Fibroblast of lung (primary cell): ENCODE measurements around the gene SP140L. TPM values are rescaled to one million over a fixed set of nuclear protein-coding genes. Genes with fewer than 3 reads are reported as not detected.
A peak's percentile ranks its signal among the peaks of the same experiment; 100 is the strongest.

Experiments
- DNase-seq, 2 donors: peaks; one replicate each; pipeline versions ENCODE4 v3.0.0 to v3.0.0-alpha.2; 2010; ENCODE audit warnings: low read depth in 2 of 2
- H2AFZ ChIP-seq: 2 replicates; pipeline ENCODE4 v1.5.1; 2012; ENCODE audit warnings: low read length, control low read depth, inconsistent platforms
- H3K27ac ChIP-seq: 2 replicates; pipeline ENCODE4 v1.5.1; 2011; ENCODE audit warnings: low read length, control low read depth; ENCODE audit not compliant: insufficient read depth
- H3K27me3 ChIP-seq: 2 replicates; pipeline ENCODE4 v1.5.1; 2011; ENCODE audit warnings: mild to moderate bottlenecking, low read length; ENCODE audit not compliant: control insufficient read depth, insufficient read depth
- H3K36me3 ChIP-seq: 2 replicates; pipeline ENCODE4 v1.5.1; 2011; ENCODE audit warnings: low read length; ENCODE audit not compliant: control insufficient read depth, insufficient read depth
- H3K4me1 ChIP-seq: 2 replicates; pipeline ENCODE4 v1.5.1; 2011; ENCODE audit warnings: low read length; ENCODE audit not compliant: control insufficient read depth, insufficient read depth; ENCODE audit errors: extremely low read depth
- H3K4me2 ChIP-seq: 2 replicates; pipeline ENCODE4 v1.5.1; 2011; ENCODE audit warnings: low read length, control low read depth; ENCODE audit not compliant: insufficient read depth; ENCODE audit errors: extremely low read depth
- H3K4me3 ChIP-seq, 4 experiments: fragments of 200-600 bp in 1 of 4; sonication (generic) in 1 of 4; replicated peaks in 1 of 4; 2 replicates each; pipeline ENCODE4 v1.5.1; 2011 to 2016; ENCODE audit warnings: low read length in 4 of 4, low read depth in 3 of 4, mild to moderate bottlenecking in 3 of 4, control low read depth in 2 of 4, inconsistent platforms in 1 of 4, mixed read lengths in 1 of 4; ENCODE audit not compliant: insufficient read depth in 1 of 4; ENCODE audit errors: control extremely low read depth in 1 of 4
- H3K79me2 ChIP-seq: 2 replicates; pipeline ENCODE4 v1.5.1; 2012; ENCODE audit warnings: mild to moderate bottlenecking, low read length, inconsistent platforms; ENCODE audit not compliant: control insufficient read depth, insufficient read depth
- H3K9ac ChIP-seq: 2 replicates; pipeline ENCODE4 v1.5.1; 2011; ENCODE audit warnings: mild to moderate bottlenecking, low read length, control low read depth; ENCODE audit not compliant: insufficient read depth
- H3K9me3 ChIP-seq: 2 replicates; pipeline ENCODE4 v1.5.1; 2012; ENCODE audit warnings: low read depth, low read length; ENCODE audit not compliant: control insufficient read depth, insufficient read depth
- H4K20me1 ChIP-seq: 2 replicates; pipeline ENCODE4 v1.5.1; 2011; ENCODE audit warnings: low read length; ENCODE audit not compliant: control insufficient read depth, insufficient read depth; ENCODE audit errors: extremely low read depth
- EZH2 ChIP-seq: IDR thresholded peaks from 2 replicates; pipeline ENCODE4 v1.5.1; 2012; ENCODE audit warnings: low read length, control low read depth, mild to moderate bottlenecking; ENCODE audit errors: missing control alignments
- polyA plus RNA-seq, 2 donors: library from polyadenylated mRNA; depleted of rRNA in 1 of 2; stranded (reverse) in 1 of 2; unstranded in 1 of 2; fragments of >200 nt; gene quantifications; 2 replicates each; pipeline ENCODE4 v1.2.1, GENCODE V29; 2011 to 2012; ENCODE audit warnings: missing spikeins in 1 of 2
- total RNA-seq: library from RNA; depleted of rRNA; stranded (reverse); fragments of >200 nt; gene quantifications from 2 replicates; pipeline ENCODE4 v1.2.1, GENCODE V29; 2014
- TF ChIP-seq, protein P1 (sequence below), 2 donors: IDR thresholded peaks in 1 of 2; conservative IDR thresholded peaks in 1 of 2; 1 replicate in 1 of 2; 2 replicates in 1 of 2; pipeline ENCODE4 v1.5.1; 2011 to 2012; ENCODE audit warnings: low read length in 2 of 2, control low read depth in 1 of 2, inconsistent platforms in 1 of 2, low read depth in 1 of 2, mild to moderate bottlenecking in 1 of 2

SP140L gene
- total and polyA plus RNA-seq, 2 donors (not counting 1 experiment from before 2014, with no cell fraction given), result 10.9 to 16.9 TPM

DNA sequence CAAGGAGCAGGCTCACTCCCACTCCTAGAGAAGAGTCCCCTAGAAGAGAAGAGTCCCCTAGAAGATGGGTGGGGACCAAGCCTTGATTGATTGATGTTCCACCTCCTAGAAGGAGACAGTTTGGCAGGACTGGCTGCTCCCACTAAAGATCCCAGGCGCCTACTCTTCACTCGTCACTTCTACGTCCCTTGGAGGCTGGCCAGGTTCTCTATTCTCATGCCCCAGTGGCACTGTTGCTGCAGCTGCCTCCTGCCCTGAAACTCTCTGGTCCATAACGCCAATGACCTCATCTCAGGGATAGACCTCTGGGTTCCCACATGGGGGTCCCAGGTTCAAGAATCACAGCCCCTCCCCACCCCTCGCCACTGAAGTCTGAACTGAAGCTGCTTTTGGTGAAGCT, 2.5 kb upstream of the SP140L start:
- Histone ChIP-seq H3K4me3 (no peak overlapping the region), H2AFZ (no peak overlapping the region), H3K9me3 (no peaks in the 10 kb centered on the region), H4K20me1 (no peaks in the 10 kb centered on the region), H3K27me3 (no peaks in the 10 kb centered on the region), H3K36me3 (no peaks in the 10 kb centered on the region), H3K27ac (no peak overlapping the region), H3K4me1 (no peaks in the 10 kb centered on the region), H3K9ac (no peak overlapping the region), H3K79me2 (peaks cover 10% of the 10 kb centered on the region), H3K4me2 (no peak overlapping the region)
- DNase-seq, result no peak
- TF ChIP-seq EZH2, result no peak
- TF ChIP-seq, protein P1, sequence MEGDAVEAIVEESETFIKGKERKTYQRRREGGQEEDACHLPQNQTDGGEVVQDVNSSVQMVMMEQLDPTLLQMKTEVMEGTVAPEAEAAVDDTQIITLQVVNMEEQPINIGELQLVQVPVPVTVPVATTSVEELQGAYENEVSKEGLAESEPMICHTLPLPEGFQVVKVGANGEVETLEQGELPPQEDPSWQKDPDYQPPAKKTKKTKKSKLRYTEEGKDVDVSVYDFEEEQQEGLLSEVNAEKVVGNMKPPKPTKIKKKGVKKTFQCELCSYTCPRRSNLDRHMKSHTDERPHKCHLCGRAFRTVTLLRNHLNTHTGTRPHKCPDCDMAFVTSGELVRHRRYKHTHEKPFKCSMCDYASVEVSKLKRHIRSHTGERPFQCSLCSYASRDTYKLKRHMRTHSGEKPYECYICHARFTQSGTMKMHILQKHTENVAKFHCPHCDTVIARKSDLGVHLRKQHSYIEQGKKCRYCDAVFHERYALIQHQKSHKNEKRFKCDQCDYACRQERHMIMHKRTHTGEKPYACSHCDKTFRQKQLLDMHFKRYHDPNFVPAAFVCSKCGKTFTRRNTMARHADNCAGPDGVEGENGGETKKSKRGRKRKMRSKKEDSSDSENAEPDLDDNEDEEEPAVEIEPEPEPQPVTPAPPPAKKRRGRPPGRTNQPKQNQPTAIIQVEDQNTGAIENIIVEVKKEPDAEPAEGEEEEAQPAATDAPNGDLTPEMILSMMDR (conservative IDR thresholded peaks at IDR 0.05 in 1 of 2, IDR thresholded peaks at IDR 0.05 in 1 of 2; ENCODE audit: low read depth in 1 of 2, low read length in 2 of 2), result no peak

DNA sequence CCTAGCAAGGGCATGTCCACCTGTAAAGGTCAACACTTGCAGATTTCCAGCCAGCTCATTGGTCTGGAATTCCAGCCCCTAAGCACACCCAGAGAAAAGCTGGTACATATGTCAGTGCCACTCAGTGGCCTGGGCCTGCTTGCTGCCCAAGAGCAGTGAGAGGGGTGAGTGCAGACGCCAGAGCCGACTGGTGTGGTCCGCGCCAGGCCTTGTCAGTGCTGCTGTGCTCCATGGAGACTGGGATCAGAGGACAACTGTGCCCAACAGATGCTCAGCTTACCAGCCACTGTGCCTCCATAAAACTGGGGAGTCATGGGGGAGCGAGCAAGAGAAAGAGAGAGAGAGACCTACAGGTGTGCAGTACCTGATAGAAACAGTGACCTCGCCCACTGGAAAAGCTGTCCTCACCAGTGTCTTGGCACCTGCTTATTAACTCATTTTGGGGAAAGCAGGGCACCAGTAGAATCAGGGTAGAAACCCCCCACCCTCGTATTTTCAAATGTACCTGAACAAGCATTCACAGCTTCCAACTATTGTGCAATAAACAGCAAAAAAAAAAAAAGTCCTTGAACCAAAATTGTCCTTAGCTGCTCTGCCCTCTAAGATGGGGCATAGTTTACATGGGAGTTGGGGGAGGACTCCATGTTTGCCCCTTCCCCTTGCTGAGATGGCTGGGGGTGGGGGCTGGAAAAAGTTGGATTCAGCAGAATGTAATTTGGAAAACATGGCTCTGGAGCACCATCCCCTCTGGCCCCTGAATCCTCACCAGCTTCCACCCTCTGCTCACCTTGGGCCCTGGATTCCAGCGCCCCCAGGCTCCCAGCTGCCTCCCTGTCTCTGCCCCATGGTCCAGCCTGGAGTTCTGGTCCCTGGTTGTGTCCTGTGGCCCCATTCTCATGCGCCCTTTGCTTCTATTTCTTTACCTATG, 1.4 kb upstream of the SP140L start:
- DNase-seq, result no peak
- H3K4me1 ChIP-seq, result no peaks in the 10 kb centered on the region
- H3K27me3 ChIP-seq, result no peaks in the 10 kb centered on the region
- peaks cover 10% of the 10 kb centered on the region for H3K79me2 ChIP-seq
- no peaks in the 10 kb centered on the region for H3K36me3 ChIP-seq
- no peak overlapping the region for H3K27ac ChIP-seq
- H3K9me3 ChIP-seq, result no peaks in the 10 kb centered on the region
- no peak overlapping the region for H3K9ac ChIP-seq
- H4K20me1 ChIP-seq, result no peaks in the 10 kb centered on the region
- TF ChIP-seq, protein P1 (conservative IDR thresholded peaks at IDR 0.05 in 1 of 2, IDR thresholded peaks at IDR 0.05 in 1 of 2; ENCODE audit: low read depth in 1 of 2, low read length in 2 of 2), result no peak
- no peak for TF ChIP-seq EZH2
- H2AFZ ChIP-seq, result no peak overlapping the region
- no peak overlapping the region for H3K4me2 ChIP-seq
- H3K4me3 ChIP-seq, result no peak overlapping the region

DNA sequence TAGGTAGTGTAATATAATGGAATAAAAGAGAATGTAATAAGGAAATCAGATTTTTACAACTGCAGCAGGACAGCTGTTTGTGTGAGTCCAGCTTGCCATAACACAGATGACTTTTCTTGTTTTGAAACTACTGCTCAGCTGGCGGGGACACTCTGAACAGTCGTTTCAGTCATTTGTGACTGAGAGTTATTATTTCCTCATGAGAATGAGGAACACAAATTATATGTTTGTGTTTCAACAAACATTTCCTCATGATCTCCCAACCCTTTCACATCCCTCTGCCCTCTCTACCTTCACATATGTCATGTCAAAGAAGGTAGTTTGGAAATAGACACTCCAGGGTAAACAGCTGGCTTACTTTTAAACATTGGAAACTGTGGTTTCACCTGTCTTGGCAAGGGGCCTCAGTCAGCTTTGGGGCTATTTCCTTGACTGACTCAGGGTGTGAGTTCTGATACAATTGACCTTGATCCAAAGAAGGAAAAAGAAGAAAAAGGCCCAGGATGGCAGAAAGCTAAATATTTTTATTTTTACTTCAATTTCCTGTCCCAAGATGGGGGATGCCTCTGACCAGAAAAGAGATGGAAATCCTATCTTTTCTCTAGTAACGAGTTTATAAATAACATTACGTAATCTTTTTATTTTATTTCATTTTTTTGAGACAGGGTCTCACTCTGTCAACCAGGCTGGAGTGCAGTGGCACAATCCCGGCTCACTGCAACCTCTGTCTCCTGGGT, 593 bp downstream of the SP140L start:
- Histone ChIP-seq H3K36me3 (no peaks in the 10 kb centered on the region), H3K27me3 (no peaks in the 10 kb centered on the region), H3K27ac (peak overlapping the region; percentile 94), H2AFZ (peak overlapping the region; percentile 90), H3K9me3 (no peaks in the 10 kb centered on the region), H3K4me2 (peak overlapping the region; percentile 73), H3K4me3 (peak overlapping the region; percentile 49 to 71 (median 60)), H3K9ac (peak overlapping the region; percentile 48), H3K4me1 (no peaks in the 10 kb centered on the region), H3K79me2 (peaks cover 10% of the 10 kb centered on the region), H4K20me1 (no peaks in the 10 kb centered on the region)
- TF ChIP-seq, protein P1 (conservative IDR thresholded peaks at IDR 0.05 in 1 of 2, IDR thresholded peaks at IDR 0.05 in 1 of 2; ENCODE audit: low read depth in 1 of 2, low read length in 2 of 2), result no peak
- TF ChIP-seq EZH2, result no peak
- peak in 1 of 2 donors; percentile 6 for DNase-seq
